ENCODE measurements around the gene IMPG1. TPM values are rescaled to one million over a fixed set of nuclear protein-coding genes. Genes with fewer than 3 reads are reported as not detected.
A peak's percentile ranks its signal among the peaks of the same experiment; 100 is the strongest.

IMPG1 gene
- total RNA-seq, 1 experiment from 2014 or later = not detected

GRCh38 chr6:75933387-75933975 is 139.0 kb downstream of the IMPG1 start:
- no TSS peak for BruUV-seq (replicated peaks)

DNA sequence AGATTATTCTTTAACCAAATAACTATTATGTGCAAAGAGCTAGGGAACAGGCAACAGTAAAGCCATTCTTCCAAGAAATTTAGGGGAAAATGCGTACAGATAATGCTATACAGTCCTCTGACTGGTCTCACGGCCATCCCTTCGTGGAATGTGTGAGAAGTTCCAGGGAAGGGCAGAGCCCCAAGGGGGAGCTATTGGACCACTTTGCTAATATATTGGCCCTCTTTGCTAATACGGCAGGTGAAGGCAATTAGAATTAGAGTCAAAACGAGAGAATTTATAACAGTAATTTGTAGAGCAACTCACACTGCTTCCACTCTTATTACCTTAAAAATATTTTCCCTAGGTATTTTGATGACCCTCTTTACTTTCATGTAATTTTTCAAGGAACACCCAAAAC is 140.4 kb downstream of the IMPG1 start:
- POLR2A ChIA-PET (ENCODE audit: unreplicated experiment) = no interaction called here
- no peaks in the 10 kb centered on the region for H3K9me2 ChIP-seq (replicated peaks; ENCODE audit: low read length)
- H3K4me3 ChIP-seq (ENCODE audit: low read length) = no peak overlapping the region
- ATAC-seq (peak; percentile 42), DNase-seq (peak; percentile 51)
- no peak for TF ChIP-seq EZH2phosphoT487 (IDR thresholded peaks at IDR 0.05; ENCODE audit: borderline replicate concordance, low read length)
- TF ChIP-seq, protein P1, sequence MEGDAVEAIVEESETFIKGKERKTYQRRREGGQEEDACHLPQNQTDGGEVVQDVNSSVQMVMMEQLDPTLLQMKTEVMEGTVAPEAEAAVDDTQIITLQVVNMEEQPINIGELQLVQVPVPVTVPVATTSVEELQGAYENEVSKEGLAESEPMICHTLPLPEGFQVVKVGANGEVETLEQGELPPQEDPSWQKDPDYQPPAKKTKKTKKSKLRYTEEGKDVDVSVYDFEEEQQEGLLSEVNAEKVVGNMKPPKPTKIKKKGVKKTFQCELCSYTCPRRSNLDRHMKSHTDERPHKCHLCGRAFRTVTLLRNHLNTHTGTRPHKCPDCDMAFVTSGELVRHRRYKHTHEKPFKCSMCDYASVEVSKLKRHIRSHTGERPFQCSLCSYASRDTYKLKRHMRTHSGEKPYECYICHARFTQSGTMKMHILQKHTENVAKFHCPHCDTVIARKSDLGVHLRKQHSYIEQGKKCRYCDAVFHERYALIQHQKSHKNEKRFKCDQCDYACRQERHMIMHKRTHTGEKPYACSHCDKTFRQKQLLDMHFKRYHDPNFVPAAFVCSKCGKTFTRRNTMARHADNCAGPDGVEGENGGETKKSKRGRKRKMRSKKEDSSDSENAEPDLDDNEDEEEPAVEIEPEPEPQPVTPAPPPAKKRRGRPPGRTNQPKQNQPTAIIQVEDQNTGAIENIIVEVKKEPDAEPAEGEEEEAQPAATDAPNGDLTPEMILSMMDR (conservative IDR thresholded peaks at IDR 0.05; ENCODE audit: low read depth, low read length) = peak; percentile 68
- no peak for TF ChIP-seq EZH2 (IDR thresholded peaks at IDR 0.05; ENCODE audit: low read length, unreplicated experiment)
- H3K4me2 ChIP-seq (ENCODE audit: low read length) = no peak overlapping the region
- no peaks in the 10 kb centered on the region for H3K79me2 ChIP-seq (ENCODE audit: low read length)
- intact Hi-C loops (cut with micrococcal nuclease) = loop anchor here (5.0 kb wide), 1 partner anchor 75 kb away; no protein-coding TSS in a partner anchor
- no peaks in the 10 kb centered on the region for H4K20me1 ChIP-seq (ENCODE audit: low read length)
- no peak overlapping the region for H2AFZ ChIP-seq (ENCODE audit: low read length)
- no peak overlapping the region for H3K9ac ChIP-seq (ENCODE audit: low read length)
- BruUV-seq (replicated peaks) = no TSS peak
- no peaks in the 10 kb centered on the region for H3K36me3 ChIP-seq (ENCODE audit: low read depth, low read length)
- H3K27me3 ChIP-seq (ENCODE audit: low read length) = no peaks in the 10 kb centered on the region
- peaks cover 5% of the 10 kb centered on the region; the same call in 1 of the 2 replicates for H3K4me1 ChIP-seq (ENCODE audit: insufficient read depth, low read length)
- no peaks in the 10 kb centered on the region for H3K9me3 ChIP-seq (ENCODE audit: low read length)
- no peaks in the 10 kb centered on the region for H3F3A ChIP-seq (ENCODE audit: low read length, unreplicated experiment)
- CTCF ChIA-PET = no interaction called here
- no peak overlapping the region for H3K27ac ChIP-seq (ENCODE audit: low read length)

More at GRCh38 chr6:75933387-75933975, 139.0 kb downstream of the IMPG1 start:
- ChIA-PET POLR2A (ENCODE audit: unreplicated experiment) (no interaction called here), CTCF (interaction anchor here (1.4 kb wide), 1 partner anchor 40 kb away, joined by 4 read pairs; no protein-coding TSS in a partner anchor)
- H3K79me2 ChIP-seq (ENCODE audit: low read length) = no peaks in the 10 kb centered on the region
- TF ChIP-seq EZH2 (IDR thresholded peaks at IDR 0.05; ENCODE audit: low read length, unreplicated experiment) = no peak
- H2AFZ ChIP-seq (ENCODE audit: low read length) = no peak overlapping the region
- no peak overlapping the region for H3K9ac ChIP-seq (ENCODE audit: low read length)
- H4K20me1 ChIP-seq (ENCODE audit: low read length) = no peaks in the 10 kb centered on the region
- no peak overlapping the region for H3K4me2 ChIP-seq (ENCODE audit: low read length)
- H3K9me2 ChIP-seq (replicated peaks; ENCODE audit: low read length) = no peaks in the 10 kb centered on the region
- H3F3A ChIP-seq (ENCODE audit: low read length, unreplicated experiment) = no peaks in the 10 kb centered on the region
- H3K36me3 ChIP-seq (ENCODE audit: low read depth, low read length) = no peaks in the 10 kb centered on the region
- no peaks in the 10 kb centered on the region for H3K27me3 ChIP-seq (ENCODE audit: low read length)
- H3K9me3 ChIP-seq (ENCODE audit: low read length) = no peaks in the 10 kb centered on the region
- ATAC-seq (no peak), DNase-seq (no peak)
- H3K4me1 ChIP-seq (ENCODE audit: insufficient read depth, low read length) = peaks cover 5% of the 10 kb centered on the region; the same call in 1 of the 2 replicates
- no peak overlapping the region for H3K27ac ChIP-seq (ENCODE audit: low read length)
- no peak overlapping the region for H3K4me3 ChIP-seq (ENCODE audit: low read length)
- intact Hi-C loops (cut with micrococcal nuclease) = loop anchor here (5.0 kb wide), 1 partner anchor 76 kb away; no protein-coding TSS in a partner anchor

DNA sequence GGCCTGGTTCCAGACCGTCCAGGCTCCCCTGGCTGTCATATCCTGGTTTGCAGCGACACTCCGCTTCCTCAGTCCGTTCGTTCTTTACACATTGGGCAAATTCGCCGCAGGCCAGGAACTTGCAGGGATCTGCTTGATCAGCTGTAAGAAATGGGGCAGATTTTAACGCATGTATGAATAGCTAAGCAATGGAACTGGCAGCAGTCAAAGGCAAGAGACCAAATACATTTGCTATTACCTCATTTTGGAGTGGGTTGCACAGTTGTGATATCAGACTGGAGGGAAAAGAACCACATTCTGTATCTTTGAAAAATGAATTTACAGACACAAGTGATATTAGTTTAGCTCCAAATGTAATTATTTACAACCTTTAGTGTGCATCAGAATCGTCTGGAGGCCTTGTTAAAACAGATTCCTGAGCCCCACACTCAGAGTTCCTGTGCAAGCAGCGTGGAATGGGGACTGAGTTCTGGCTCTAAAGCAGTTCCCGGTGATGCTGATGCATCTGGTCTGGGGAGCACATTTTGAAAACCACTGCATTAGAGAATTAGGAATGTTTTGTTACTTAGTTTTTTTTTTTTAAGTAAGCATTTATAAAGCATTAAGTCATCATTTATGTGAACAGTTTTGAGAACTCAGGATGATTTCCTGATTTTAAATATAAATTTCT is 141.3 kb downstream of the IMPG1 start:
- Histone ChIP-seq H2AFZ (ENCODE audit: low read length) (no peak overlapping the region), H3K9ac (ENCODE audit: low read length) (no peak overlapping the region), H3K9me3 (ENCODE audit: low read length) (no peaks in the 10 kb centered on the region), H3K27me3 (ENCODE audit: low read length) (no peaks in the 10 kb centered on the region), H4K20me1 (ENCODE audit: low read length) (no peaks in the 10 kb centered on the region), H3F3A (ENCODE audit: low read length, unreplicated experiment) (no peaks in the 10 kb centered on the region), H3K36me3 (ENCODE audit: low read depth, low read length) (no peaks in the 10 kb centered on the region), H3K4me2 (ENCODE audit: low read length) (no peak overlapping the region), H3K4me3 (ENCODE audit: low read length) (no peak overlapping the region), H3K79me2 (ENCODE audit: low read length) (no peaks in the 10 kb centered on the region), H3K4me1 (ENCODE audit: insufficient read depth, low read length) (peaks cover 5% of the 10 kb centered on the region; the same call in 1 of the 2 replicates), H3K9me2 (replicated peaks; ENCODE audit: low read length) (no peaks in the 10 kb centered on the region), H3K27ac (ENCODE audit: low read length) (no peak overlapping the region)
- CTCF ChIA-PET = no interaction called here
- ATAC-seq = no peak
- TF ChIP-seq, protein P1 (conservative IDR thresholded peaks at IDR 0.05; ENCODE audit: low read depth, low read length) = no peak
- TF ChIP-seq EZH2phosphoT487 (IDR thresholded peaks at IDR 0.05; ENCODE audit: borderline replicate concordance, low read length) (no peak), EZH2 (IDR thresholded peaks at IDR 0.05; ENCODE audit: low read length, unreplicated experiment) (no peak)
- intact Hi-C loops (cut with micrococcal nuclease) = loop anchor here (5.0 kb wide), 1 partner anchor 74 kb away; no protein-coding TSS in a partner anchor
- BruUV-seq (replicated peaks) = no TSS peak
- no peak for DNase-seq
- POLR2A ChIA-PET (ENCODE audit: unreplicated experiment) = no interaction called here

Data from PC-3 (cell line).